Measurements from ENCODE around the gene TGIF1. TPM values are rescaled to one million over a fixed set of nuclear protein-coding genes. Genes with fewer than 3 reads are reported as not detected.

The TGIF1 gene
- total and polyA plus RNA-seq, 10 of the 15 experiments (the other 5 are each of a cell fraction or from before 2014, with no cell fraction given), result 1.8 to 8.5 (median 6.4) TPM

DNA sequence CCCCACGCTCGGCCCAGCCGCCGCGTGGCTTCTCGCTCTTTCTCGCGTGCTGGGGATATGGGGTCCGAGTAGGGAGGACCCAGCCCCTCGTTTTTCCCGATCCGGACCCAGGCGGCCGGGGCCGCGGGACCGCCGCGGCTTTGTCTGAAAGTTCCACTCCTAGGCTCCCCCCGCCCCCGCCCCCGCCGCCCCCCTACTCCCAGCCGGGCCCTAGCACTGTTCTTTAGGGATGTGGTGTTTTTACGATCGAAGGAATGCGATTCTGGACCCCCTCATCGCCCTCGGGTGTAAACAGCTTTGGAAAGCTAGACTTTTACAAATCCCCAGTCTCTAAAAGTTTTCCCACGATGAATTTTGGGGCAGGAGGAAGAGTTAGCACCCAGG, 819 bp downstream of the TGIF1 start:
- Histone ChIP-seq H4K20me1 (ENCODE audit: control insufficient read depth, insufficient read depth) (no peaks in the 10 kb centered on the region), H2AFZ (ENCODE audit: control insufficient read depth, low read depth, low read length) (peak overlapping the region; percentile 71), H3K4me3 (peak overlapping the region; percentile 62; the same call in 1 of the 2 replicates), H3K4me2 (ENCODE audit: control insufficient read depth, insufficient read depth) (peak overlapping the region; percentile 96), H3K27ac (ENCODE audit: control insufficient read depth, insufficient read depth) (no peak overlapping the region), H3K9ac (ENCODE audit: control insufficient read depth, insufficient read depth, low read length) (peak overlapping the region; percentile 51), H3K36me3 (ENCODE audit: control insufficient read depth in 2 of 2, insufficient read depth in 2 of 2, low read length in 1 of 2) (no peaks in the 10 kb centered on the region), H3K27me3 (replicated peaks in 1 of 2; ENCODE audit: control insufficient read depth in 2 of 2, insufficient read depth in 2 of 2, low read length in 1 of 2) (peaks cover 2 to 22% of the 10 kb centered on the region in 2 experiments), H3K9me3 (replicated peaks; ENCODE audit: control insufficient read depth, insufficient read depth, low read length) (no peaks in the 10 kb centered on the region; the same call in 1 of the 3 replicates), H3K4me1 (ENCODE audit: control insufficient read depth, insufficient read depth, low read length) (peaks cover 35% of the 10 kb centered on the region), H3K79me2 (ENCODE audit: control insufficient read depth, insufficient read depth, low read length) (no peaks in the 10 kb centered on the region)
- DNase-seq (ENCODE audit: low read depth, low spot score) (no peak), FAIRE-seq (no peak), ATAC-seq (no peak)
- WGBS (ENCODE audit: insufficient coverage, insufficient replicate concordance, low lambda C conversion rate, missing lambda C conversion rate), result 4% methylated on average over 28 of the region's 30 CpGs
- CTCF ChIA-PET, result interaction anchor here (6.0 kb wide), 1 partner anchor 144 kb away, joined by 60 read pairs; no protein-coding TSS in a partner anchor
- intact Hi-C loops (cut with micrococcal nuclease; ENCODE audit: unreplicated experiment), result loop anchor here (1.0 to 5.0 kb wide), 2 partner anchors 143 to 217 kb away; no protein-coding TSS in a partner anchor
- SMC1A ChIA-PET (ENCODE audit: uncharacterized antibody, unreplicated experiment), result interaction anchor here (0.7 to 5.7 kb wide), 4 partner anchors 76 to 171 kb away, joined by 3 to 54 read pairs (median 3); no protein-coding TSS in a partner anchor
- TF ChIP-seq IRF4 (IDR thresholded peaks at IDR 0.05; ENCODE audit: low read depth, low read length) (no peak), BHLHE40 (IDR thresholded peaks at IDR 0.05; ENCODE audit: borderline replicate concordance in 1 of 2, low read depth in 2 of 2, low read length in 1 of 2) (peak in 1 of 2 experiments; percentile 0; a peak in 1 of 4 replicates), EGR1 (IDR thresholded peaks at IDR 0.05; ENCODE audit: borderline replicate concordance in 1 of 2, low read depth in 2 of 2, low read length in 2 of 2) (peak in 1 of 2 experiments; percentile 52; a peak in 1 of 3 replicates), JUND (IDR thresholded peaks at IDR 0.05; ENCODE audit: low read depth, low read length) (no peak)
- TF ChIP-seq, protein P1, sequence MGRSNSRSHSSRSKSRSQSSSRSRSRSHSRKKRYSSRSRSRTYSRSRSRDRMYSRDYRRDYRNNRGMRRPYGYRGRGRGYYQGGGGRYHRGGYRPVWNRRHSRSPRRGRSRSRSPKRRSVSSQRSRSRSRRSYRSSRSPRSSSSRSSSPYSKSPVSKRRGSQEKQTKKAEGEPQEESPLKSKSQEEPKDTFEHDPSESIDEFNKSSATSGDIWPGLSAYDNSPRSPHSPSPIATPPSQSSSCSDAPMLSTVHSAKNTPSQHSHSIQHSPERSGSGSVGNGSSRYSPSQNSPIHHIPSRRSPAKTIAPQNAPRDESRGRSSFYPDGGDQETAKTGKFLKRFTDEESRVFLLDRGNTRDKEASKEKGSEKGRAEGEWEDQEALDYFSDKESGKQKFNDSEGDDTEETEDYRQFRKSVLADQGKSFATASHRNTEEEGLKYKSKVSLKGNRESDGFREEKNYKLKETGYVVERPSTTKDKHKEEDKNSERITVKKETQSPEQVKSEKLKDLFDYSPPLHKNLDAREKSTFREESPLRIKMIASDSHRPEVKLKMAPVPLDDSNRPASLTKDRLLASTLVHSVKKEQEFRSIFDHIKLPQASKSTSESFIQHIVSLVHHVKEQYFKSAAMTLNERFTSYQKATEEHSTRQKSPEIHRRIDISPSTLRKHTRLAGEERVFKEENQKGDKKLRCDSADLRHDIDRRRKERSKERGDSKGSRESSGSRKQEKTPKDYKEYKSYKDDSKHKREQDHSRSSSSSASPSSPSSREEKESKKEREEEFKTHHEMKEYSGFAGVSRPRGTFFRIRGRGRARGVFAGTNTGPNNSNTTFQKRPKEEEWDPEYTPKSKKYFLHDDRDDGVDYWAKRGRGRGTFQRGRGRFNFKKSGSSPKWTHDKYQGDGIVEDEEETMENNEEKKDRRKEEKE (IDR thresholded peaks at IDR 0.05), result no peak
- RAD21 ChIA-PET (ENCODE audit: unreplicated experiment), result interaction anchor here (0.7 to 6.0 kb wide), 4 partner anchors 9 to 170 kb away, joined by 3 to 49 read pairs (median 12); no protein-coding TSS in a partner anchor
- in situ Hi-C loops (cut with MboI), result loop anchor here (5.0 to 10.0 kb wide), 3 partner anchors 147 to 476 kb away; no protein-coding TSS in a partner anchor
- POLR2A ChIA-PET, result interaction anchor here (0.6 kb wide), 1 partner anchor 465 kb away, joined by 4 read pairs; no protein-coding TSS in a partner anchor
- BruUV-seq (replicated peaks), result no TSS peak

All from GM12878 (cell line).